KMS-11 (cell line): ENCODE data around the gene MDC1.

Experiments
- H2AFZ ChIP-seq: fragments of 200-600 bp; sonication (generic); 2 replicates; pipeline ENCODE4 v1.6.1; 2016; ENCODE audit warnings: antibody characterized with exemption, mixed run types, low read depth
- H3K27ac ChIP-seq: fragments of 200-600 bp; sonication (generic); 2 replicates; pipeline ENCODE4 v1.6.1; 2016; ENCODE audit warnings: mild to moderate bottlenecking, mixed run types
- H3K27me3 ChIP-seq: fragments of 200-600 bp; sonication (generic); 2 replicates; pipeline ENCODE4 v1.6.1; 2017; ENCODE audit warnings: mild to moderate bottlenecking, low read depth, mixed run types, moderate library complexity; ENCODE audit not compliant: insufficient read depth
- H3K36me3 ChIP-seq: fragments of 200-600 bp; sonication (generic); 2 replicates; pipeline ENCODE4 v1.6.1; 2017; ENCODE audit warnings: mild to moderate bottlenecking, mixed run types; ENCODE audit not compliant: insufficient read depth
- H3K4me1 ChIP-seq: fragments of 200-600 bp; sonication (generic); 2 replicates; pipeline ENCODE4 v1.6.1; 2016; ENCODE audit warnings: mild to moderate bottlenecking, low read depth, mixed run types; ENCODE audit not compliant: poor library complexity, severe bottlenecking
- H3K4me2 ChIP-seq: fragments of 200-600 bp; sonication (generic); 2 replicates; pipeline ENCODE4 v1.7.0; 2016; ENCODE audit warnings: mild to moderate bottlenecking, mixed run types
- H3K4me3 ChIP-seq: fragments of 200-600 bp; sonication (generic); IDR thresholded peaks from 2 replicates; pipeline ENCODE4 v1.6.1; 2017; ENCODE audit warnings: low read depth, low read length, mixed read lengths; ENCODE audit not compliant: insufficient read depth
- H3K79me2 ChIP-seq: fragments of 200-600 bp; sonication (generic); 2 replicates; pipeline ENCODE4 v1.6.1; 2016; ENCODE audit warnings: low read depth, mixed run types; ENCODE audit not compliant: insufficient read depth
- H3K9ac ChIP-seq: fragments of 200-600 bp; sonication (generic); 2 replicates; pipeline ENCODE4 v1.6.1; 2016; ENCODE audit warnings: mild to moderate bottlenecking, mixed run types
- H4K20me1 ChIP-seq: fragments of 200-600 bp; sonication (generic); 2 replicates; pipeline ENCODE4 v1.6.1; 2016; ENCODE audit warnings: mild to moderate bottlenecking, mixed run types; ENCODE audit not compliant: insufficient read depth
- TF ChIP-seq, protein P1 (sequence below): fragments of 200-600 bp; sonication (generic); conservative IDR thresholded peaks from 2 replicates; pipeline ENCODE4 v1.6.1; 2017; ENCODE audit warnings: low read depth, mild to moderate bottlenecking, antibody characterized with exemption, low read length, moderate library complexity, mixed read lengths

Gene MDC1

DNA sequence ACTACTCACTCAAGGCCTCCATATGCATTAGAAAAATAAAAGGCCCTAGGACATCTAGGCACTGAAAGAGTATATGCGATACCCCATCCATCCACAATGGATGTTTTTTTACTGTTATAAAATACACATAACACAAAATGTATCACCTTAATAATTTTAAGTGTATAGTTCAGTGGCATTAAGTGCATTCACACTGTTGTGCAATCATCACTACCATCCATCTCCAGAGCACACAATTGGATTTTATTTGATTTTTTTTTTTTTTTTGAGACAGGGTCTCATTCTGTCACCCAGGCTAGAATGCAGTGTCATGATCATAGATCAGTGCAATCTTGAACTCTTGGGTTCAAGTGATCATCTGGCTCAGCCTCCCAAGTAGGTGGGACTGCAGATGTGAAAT lies 2.8 kb downstream of the MDC1 start:
- H4K20me1 ChIP-seq, result no peaks in the 10 kb centered on the region
- TF ChIP-seq, protein P1, sequence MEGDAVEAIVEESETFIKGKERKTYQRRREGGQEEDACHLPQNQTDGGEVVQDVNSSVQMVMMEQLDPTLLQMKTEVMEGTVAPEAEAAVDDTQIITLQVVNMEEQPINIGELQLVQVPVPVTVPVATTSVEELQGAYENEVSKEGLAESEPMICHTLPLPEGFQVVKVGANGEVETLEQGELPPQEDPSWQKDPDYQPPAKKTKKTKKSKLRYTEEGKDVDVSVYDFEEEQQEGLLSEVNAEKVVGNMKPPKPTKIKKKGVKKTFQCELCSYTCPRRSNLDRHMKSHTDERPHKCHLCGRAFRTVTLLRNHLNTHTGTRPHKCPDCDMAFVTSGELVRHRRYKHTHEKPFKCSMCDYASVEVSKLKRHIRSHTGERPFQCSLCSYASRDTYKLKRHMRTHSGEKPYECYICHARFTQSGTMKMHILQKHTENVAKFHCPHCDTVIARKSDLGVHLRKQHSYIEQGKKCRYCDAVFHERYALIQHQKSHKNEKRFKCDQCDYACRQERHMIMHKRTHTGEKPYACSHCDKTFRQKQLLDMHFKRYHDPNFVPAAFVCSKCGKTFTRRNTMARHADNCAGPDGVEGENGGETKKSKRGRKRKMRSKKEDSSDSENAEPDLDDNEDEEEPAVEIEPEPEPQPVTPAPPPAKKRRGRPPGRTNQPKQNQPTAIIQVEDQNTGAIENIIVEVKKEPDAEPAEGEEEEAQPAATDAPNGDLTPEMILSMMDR, result no peak
- H3K27ac ChIP-seq, result no peak overlapping the region
- no peak overlapping the region for H2AFZ ChIP-seq
- H3K79me2 ChIP-seq, result peaks cover 12% of the 10 kb centered on the region; the same call in 1 of the 2 replicates
- H3K36me3 ChIP-seq, result no peaks in the 10 kb centered on the region; the same call in 1 of the 2 replicates
- peaks cover 88% of the 10 kb centered on the region for H3K4me1 ChIP-seq
- no peak overlapping the region for H3K9ac ChIP-seq
- H3K4me2 ChIP-seq, result no peak overlapping the region
- H3K27me3 ChIP-seq, result no peaks in the 10 kb centered on the region
- H3K4me3 ChIP-seq, result no peak overlapping the region

DNA sequence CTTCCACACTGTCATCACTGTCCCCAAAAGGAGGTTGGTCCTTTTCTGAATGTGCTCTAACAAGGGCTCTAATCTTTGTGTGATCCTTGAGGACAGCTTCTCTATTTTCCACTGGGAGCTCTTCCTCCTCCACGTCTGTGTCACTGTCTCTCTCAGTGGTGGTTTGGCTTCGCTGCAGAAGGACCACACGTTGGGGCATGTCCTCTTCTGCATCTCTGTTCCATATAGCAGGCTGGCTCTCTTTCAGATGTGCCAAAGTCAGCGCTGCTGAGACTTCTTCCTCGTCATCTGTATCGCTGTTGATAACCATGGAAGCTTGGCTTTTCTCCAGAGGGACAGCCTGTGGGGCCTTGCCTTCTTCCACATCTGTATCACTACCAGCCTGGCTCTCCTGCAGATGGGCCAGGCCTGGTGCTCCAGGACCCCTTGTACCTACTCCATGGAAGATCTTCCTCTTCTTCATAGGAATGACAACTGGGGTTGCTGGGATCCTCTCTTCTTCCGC lies 4.6 kb downstream of the MDC1 start:
- Histone ChIP-seq H3K27me3 (no peaks in the 10 kb centered on the region), H3K27ac (peak overlapping the region; percentile 59), H3K79me2 (peaks cover 7% of the 10 kb centered on the region; the same call in 1 of the 2 replicates), H3K4me3 (no peak overlapping the region), H4K20me1 (no peaks in the 10 kb centered on the region), H3K36me3 (no peaks in the 10 kb centered on the region; the same call in 1 of the 2 replicates), H2AFZ (no peak overlapping the region), H3K4me1 (peaks cover 89% of the 10 kb centered on the region), H3K9ac (no peak overlapping the region), H3K4me2 (peak overlapping the region; percentile 74)
- TF ChIP-seq, protein P1, result no peak

DNA sequence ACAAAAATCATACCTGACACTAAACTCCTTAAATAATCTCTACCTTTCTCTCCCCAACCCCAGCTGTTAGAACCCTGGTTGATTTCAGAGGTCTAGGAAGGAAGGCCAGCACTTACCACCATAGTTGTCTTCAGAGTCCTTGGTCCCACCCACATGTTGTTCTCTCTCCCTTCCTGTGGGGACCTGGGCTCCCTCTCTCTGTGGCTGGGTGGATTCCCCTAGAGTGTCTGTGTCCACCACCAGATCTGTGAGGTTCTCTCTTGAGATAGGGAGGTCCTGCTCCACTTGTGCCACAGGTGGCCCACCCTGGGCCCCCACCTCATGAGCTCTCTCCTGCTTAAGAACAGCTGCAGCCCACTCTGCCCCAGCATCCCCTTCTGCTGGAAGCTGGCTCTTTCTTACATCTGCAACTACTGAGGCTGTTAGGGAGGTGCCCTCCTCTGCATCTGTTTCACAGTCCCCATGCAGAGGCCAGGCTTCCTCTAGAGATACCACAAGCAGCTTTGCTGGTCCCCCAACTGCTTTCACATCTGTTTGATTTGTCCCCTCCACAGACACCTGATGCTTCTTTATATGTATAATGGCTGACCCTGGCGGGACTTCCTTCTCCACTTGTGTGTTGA lies 5.2 kb downstream of the MDC1 start:
- no peaks in the 10 kb centered on the region; the same call in 1 of the 2 replicates for H3K36me3 ChIP-seq
- H3K4me3 ChIP-seq, result no peak overlapping the region
- peaks cover 95% of the 10 kb centered on the region for H3K4me1 ChIP-seq
- H3K79me2 ChIP-seq, result peaks cover 7% of the 10 kb centered on the region; the same call in 1 of the 2 replicates
- H3K9ac ChIP-seq, result no peak overlapping the region
- H3K4me2 ChIP-seq, result peak overlapping the region; percentile 74
- TF ChIP-seq, protein P1, result no peak
- no peak overlapping the region for H2AFZ ChIP-seq
- H4K20me1 ChIP-seq, result no peaks in the 10 kb centered on the region
- H3K27me3 ChIP-seq, result no peaks in the 10 kb centered on the region
- H3K27ac ChIP-seq, result peak overlapping the region; percentile 59

DNA sequence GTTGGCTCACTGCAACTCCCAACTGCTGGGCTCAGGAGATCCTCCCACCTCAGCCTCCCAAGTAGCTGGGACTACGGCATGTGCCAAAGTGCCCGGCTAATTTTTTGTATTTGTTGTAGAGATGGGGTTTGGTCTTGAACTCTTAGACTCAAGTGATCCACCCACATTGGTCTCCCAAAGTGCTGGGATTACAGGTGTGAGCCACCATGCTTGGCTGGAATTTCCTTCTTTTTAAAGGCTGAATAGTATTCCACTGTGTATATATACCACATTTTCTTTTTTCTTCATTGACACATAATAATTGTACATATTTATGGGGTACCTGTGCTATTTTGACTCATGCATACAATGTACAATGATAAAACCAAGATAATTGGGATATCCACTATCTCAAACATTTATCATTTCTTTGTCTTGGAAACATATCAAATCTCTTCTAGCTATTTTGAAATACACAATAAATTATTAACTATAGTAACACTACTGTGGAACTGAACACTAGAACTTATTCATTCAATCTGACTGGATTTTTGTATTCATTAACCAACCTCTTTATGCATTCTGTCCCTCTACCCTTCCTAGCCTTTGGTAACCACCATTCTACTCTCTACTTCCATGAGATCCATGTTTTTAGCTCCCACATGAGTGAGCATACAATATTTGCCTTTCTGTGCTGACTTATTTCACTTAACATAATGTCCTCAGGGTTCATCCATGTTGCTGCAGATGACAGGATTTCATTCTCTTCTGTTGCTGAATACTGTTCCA lies 7.8 kb downstream of the MDC1 start:
- H3K4me1 ChIP-seq, result peaks cover 80% of the 10 kb centered on the region
- H2AFZ ChIP-seq, result no peak overlapping the region
- no peaks in the 10 kb centered on the region for H4K20me1 ChIP-seq
- H3K4me3 ChIP-seq, result no peak overlapping the region
- no peaks in the 10 kb centered on the region for H3K79me2 ChIP-seq
- peak overlapping the region; percentile 68; the same call in 1 of the 2 replicates for H3K4me2 ChIP-seq
- no peaks in the 10 kb centered on the region; the same call in 1 of the 2 replicates for H3K36me3 ChIP-seq
- no peak overlapping the region for H3K9ac ChIP-seq
- no peaks in the 10 kb centered on the region for H3K27me3 ChIP-seq
- peak overlapping the region; percentile 70; the same call in 1 of the 2 replicates for H3K27ac ChIP-seq
- TF ChIP-seq, protein P1, result no peak
